Astrocyte of the cerebellum (primary cell): ENCODE measurements around the gene IL36RN.

ENCODE experiments used
- DNase-seq: peaks from one replicate; pipeline ENCODE4 v3.0.0-alpha.2; 2011; ENCODE audit warnings: low read depth
- H3K4me3 ChIP-seq: 2 replicates; pipeline ENCODE4 v1.5.1; 2011; ENCODE audit warnings: mild to moderate bottlenecking, low read depth, low read length, moderate library complexity
- CTCF ChIP-seq: IDR thresholded peaks from 2 replicates; pipeline ENCODE4 v1.5.1; 2012; ENCODE audit warnings: low read length, low read depth, moderate library complexity, mild to moderate bottlenecking; ENCODE audit errors: missing control alignments
- in situ Hi-C: cut with HindIII; loops from 2 replicates; pipeline ENCODE4 v1.10.0; 2017; ENCODE audit warnings: low sequenced_read_pairs

The IL36RN gene

GRCh38 chr2:113054066-113054465 lies 4.9 kb upstream of the IL36RN start:
- in situ Hi-C loops: no loop called here
- no peak for TF ChIP-seq CTCF
- no peak for DNase-seq
- H3K4me3 ChIP-seq: no peak overlapping the region

GRCh38 chr2:113056521-113056920 lies 2.5 kb upstream of the IL36RN start:
- no peak for TF ChIP-seq CTCF
- DNase-seq: no peak
- in situ Hi-C loops: no loop called here
- no peak overlapping the region for H3K4me3 ChIP-seq

- no peak overlapping the region for H3K4me3 ChIP-seq
- in situ Hi-C loops: no loop called here
- TF ChIP-seq CTCF: no peak
- no peak for DNase-seq
Observed at GRCh38 chr2:113057117-113057516, 1.9 kb upstream of the IL36RN start.

GRCh38 chr2:113058411-113058994 lies 495 bp upstream of the IL36RN start:
- H3K4me3 ChIP-seq: no peak overlapping the region
- DNase-seq: no peak
- TF ChIP-seq CTCF: no peak
- in situ Hi-C loops: no loop called here

GRCh38 chr2:113060396-113060795 lies 1.4 kb downstream of the IL36RN start:
- TF ChIP-seq CTCF: no peak
- in situ Hi-C loops: no loop called here
- no peak for DNase-seq
- no peak overlapping the region for H3K4me3 ChIP-seq

- in situ Hi-C loops: no loop called here
- no peak for TF ChIP-seq CTCF
- DNase-seq: no peak
- no peak overlapping the region for H3K4me3 ChIP-seq
Observed at GRCh38 chr2:113060796-113061195, 1.8 kb downstream of the IL36RN start.
